ENCODE results near the gene NIPAL3.

The NIPAL3 gene

DNA sequence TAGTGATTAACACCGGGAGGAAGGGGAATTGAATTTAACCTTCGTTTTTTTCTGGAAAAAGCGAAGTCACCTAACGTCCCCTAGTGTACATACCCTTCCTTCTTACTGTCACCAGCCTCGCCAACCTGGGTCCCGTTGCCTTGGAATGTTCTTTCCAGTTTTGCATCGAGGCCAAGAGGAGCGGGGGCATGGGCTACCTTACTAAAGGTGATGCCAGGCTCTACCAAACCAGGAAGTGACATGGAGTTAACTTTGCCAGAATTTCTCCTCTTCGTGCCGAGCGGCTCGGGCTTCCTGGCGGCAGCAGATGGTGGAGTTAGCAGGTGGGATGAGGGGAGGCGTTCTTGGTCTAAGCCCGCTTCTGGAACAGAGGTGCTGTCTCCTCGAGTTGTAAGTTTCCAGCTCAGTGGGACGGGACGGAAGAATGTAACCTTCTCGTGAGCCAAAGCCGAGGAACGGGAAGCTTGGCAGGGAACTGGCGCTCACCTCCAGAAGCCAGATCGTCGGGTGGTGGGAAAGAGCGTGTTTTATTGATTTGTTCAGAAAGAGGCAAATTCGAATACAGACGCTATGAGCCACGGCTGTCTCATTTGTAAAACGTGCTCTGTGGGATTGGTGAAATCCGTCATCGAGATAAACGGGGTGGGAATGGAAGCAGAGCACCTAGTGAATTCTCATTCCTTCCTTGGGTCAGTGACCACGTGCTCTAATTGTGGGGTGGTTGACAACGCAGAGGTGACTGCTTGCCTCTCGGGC, 486 bp downstream of the NIPAL3 start:
- ATAC-seq = peak; percentile 7
- TF ChIP-seq ZNF565 (CRISPR knock-in tag; conservative IDR thresholded peaks at IDR 0.05; ENCODE audit: low read depth) (no peak), CSDC2 (CRISPR knock-in tag; IDR thresholded peaks at IDR 0.05) (no peak), SNAI2 (CRISPR knock-in tag; IDR thresholded peaks at IDR 0.05) (no peak), RARB (CRISPR knock-in tag; IDR thresholded peaks at IDR 0.05) (no peak), ESRRG (CRISPR knock-in tag; IDR thresholded peaks at IDR 0.05) (no peak), ZNF70 (CRISPR knock-in tag; IDR thresholded peaks at IDR 0.05) (no peak), ZC3H10 (CRISPR knock-in tag; IDR thresholded peaks at IDR 0.05) (no peak), PPARA (CRISPR knock-in tag; IDR thresholded peaks at IDR 0.05; ENCODE audit: borderline replicate concordance) (no peak), BACH2 (CRISPR knock-in tag; IDR thresholded peaks at IDR 0.05; ENCODE audit: borderline replicate concordance) (no peak)
- TF ChIP-seq, protein P1, sequence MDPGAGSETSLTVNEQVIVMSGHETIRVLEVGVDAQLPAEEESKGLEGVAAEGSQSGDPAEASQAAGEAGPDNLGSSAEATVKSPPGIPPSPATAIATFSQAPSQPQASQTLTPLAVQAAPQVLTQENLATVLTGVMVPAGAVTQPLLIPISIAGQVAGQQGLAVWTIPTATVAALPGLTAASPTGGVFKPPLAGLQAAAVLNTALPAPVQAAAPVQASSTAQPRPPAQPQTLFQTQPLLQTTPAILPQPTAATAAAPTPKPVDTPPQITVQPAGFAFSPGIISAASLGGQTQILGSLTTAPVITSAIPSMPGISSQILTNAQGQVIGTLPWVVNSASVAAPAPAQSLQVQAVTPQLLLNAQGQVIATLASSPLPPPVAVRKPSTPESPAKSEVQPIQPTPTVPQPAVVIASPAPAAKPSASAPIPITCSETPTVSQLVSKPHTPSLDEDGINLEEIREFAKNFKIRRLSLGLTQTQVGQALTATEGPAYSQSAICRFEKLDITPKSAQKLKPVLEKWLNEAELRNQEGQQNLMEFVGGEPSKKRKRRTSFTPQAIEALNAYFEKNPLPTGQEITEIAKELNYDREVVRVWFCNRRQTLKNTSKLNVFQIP (CRISPR knock-in tag; IDR thresholded peaks at IDR 0.05; ENCODE audit: borderline replicate concordance, low read depth) = no peak
- TF ChIP-seq, protein P2, sequence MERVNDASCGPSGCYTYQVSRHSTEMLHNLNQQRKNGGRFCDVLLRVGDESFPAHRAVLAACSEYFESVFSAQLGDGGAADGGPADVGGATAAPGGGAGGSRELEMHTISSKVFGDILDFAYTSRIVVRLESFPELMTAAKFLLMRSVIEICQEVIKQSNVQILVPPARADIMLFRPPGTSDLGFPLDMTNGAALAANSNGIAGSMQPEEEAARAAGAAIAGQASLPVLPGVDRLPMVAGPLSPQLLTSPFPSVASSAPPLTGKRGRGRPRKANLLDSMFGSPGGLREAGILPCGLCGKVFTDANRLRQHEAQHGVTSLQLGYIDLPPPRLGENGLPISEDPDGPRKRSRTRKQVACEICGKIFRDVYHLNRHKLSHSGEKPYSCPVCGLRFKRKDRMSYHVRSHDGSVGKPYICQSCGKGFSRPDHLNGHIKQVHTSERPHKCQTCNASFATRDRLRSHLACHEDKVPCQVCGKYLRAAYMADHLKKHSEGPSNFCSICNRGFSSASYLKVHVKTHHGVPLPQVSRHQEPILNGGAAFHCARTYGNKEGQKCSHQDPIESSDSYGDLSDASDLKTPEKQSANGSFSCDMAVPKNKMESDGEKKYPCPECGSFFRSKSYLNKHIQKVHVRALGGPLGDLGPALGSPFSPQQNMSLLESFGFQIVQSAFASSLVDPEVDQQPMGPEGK (CRISPR knock-in tag; IDR thresholded peaks at IDR 0.05; ENCODE audit: borderline replicate concordance) = no peak

DNA sequence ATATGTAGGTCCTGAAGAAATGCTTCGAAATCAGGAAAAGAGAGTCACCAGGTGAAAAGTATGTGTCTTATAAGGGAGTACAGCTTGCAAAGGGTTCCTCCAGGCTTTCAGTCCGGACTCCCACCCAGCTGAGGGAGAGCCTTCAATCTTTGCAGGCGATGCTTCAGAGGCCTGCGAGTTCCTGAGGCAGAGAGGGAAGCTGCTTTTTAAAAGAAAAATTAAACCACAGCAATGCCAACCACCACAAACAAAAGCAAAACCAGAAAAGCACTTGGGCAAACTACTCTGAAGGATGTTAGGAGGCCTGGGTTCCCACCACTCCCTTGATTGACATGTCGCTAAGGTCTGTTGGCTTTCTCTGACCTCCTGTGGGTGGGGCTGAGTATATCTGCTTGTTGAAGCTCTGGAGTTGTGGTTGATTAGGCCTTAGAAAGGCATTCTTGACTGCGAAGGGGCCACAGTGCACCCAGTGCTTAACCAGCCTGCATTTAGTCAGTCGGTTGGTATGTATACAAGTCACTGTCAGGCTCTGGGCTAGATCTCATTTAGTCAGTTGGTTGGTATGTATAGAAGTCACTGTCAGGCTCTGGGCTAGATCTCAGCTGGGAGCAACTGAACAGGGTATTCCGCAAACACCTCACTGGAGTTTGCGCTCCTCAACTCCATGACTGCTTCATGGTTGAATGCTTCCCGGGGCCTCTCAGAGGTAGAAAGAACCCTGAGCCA, 1.2 kb downstream of the NIPAL3 start:
- ATAC-seq = peak; percentile 59

More for the DNA sequence above, 1.2 kb downstream of the NIPAL3 start:
- TF ChIP-seq OSR1 (CRISPR knock-in tag; IDR thresholded peaks at IDR 0.05) (no peak), ZC3H10 (CRISPR knock-in tag; IDR thresholded peaks at IDR 0.05) (no peak), ZFP3 (CRISPR knock-in tag; IDR thresholded peaks at IDR 0.05) (no peak), SNAI2 (CRISPR knock-in tag; IDR thresholded peaks at IDR 0.05) (no peak), TOX (CRISPR knock-in tag; IDR thresholded peaks at IDR 0.05; ENCODE audit: borderline replicate concordance) (no peak), ESRRG (CRISPR knock-in tag; IDR thresholded peaks at IDR 0.05) (no peak), ZNF565 (CRISPR knock-in tag; conservative IDR thresholded peaks at IDR 0.05; ENCODE audit: low read depth) (no peak), BACH2 (CRISPR knock-in tag; IDR thresholded peaks at IDR 0.05; ENCODE audit: borderline replicate concordance) (no peak), ZNF8 (CRISPR knock-in tag; IDR thresholded peaks at IDR 0.05) (no peak)
- TF ChIP-seq, protein P3, sequence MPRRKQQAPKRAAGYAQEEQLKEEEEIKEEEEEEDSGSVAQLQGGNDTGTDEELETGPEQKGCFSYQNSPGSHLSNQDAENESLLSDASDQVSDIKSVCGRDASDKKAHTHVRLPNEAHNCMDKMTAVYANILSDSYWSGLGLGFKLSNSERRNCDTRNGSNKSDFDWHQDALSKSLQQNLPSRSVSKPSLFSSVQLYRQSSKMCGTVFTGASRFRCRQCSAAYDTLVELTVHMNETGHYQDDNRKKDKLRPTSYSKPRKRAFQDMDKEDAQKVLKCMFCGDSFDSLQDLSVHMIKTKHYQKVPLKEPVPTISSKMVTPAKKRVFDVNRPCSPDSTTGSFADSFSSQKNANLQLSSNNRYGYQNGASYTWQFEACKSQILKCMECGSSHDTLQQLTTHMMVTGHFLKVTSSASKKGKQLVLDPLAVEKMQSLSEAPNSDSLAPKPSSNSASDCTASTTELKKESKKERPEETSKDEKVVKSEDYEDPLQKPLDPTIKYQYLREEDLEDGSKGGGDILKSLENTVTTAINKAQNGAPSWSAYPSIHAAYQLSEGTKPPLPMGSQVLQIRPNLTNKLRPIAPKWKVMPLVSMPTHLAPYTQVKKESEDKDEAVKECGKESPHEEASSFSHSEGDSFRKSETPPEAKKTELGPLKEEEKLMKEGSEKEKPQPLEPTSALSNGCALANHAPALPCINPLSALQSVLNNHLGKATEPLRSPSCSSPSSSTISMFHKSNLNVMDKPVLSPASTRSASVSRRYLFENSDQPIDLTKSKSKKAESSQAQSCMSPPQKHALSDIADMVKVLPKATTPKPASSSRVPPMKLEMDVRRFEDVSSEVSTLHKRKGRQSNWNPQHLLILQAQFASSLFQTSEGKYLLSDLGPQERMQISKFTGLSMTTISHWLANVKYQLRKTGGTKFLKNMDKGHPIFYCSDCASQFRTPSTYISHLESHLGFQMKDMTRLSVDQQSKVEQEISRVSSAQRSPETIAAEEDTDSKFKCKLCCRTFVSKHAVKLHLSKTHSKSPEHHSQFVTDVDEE (CRISPR knock-in tag; IDR thresholded peaks at IDR 0.05) = no peak
- TF ChIP-seq, protein P4, sequence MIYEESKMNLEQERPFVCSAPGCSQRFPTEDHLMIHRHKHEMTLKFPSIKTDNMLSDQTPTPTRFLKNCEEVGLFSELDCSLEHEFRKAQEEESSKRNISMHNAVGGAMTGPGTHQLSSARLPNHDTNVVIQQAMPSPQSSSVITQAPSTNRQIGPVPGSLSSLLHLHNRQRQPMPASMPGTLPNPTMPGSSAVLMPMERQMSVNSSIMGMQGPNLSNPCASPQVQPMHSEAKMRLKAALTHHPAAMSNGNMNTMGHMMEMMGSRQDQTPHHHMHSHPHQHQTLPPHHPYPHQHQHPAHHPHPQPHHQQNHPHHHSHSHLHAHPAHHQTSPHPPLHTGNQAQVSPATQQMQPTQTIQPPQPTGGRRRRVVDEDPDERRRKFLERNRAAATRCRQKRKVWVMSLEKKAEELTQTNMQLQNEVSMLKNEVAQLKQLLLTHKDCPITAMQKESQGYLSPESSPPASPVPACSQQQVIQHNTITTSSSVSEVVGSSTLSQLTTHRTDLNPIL (CRISPR knock-in tag; IDR thresholded peaks at IDR 0.05; ENCODE audit: low read depth) = no peak
- TF ChIP-seq, protein P2 (CRISPR knock-in tag; IDR thresholded peaks at IDR 0.05; ENCODE audit: borderline replicate concordance) = no peak
- TF ChIP-seq, protein P1 (CRISPR knock-in tag; IDR thresholded peaks at IDR 0.05; ENCODE audit: borderline replicate concordance, low read depth) = no peak
